PC-9 (cell line): ENCODE data around the gene MYO5A. TPM values are rescaled to one million over a fixed set of nuclear protein-coding genes. Genes with fewer than 3 reads are reported as not detected.
A peak's percentile ranks its signal among the peaks of the same experiment; 100 is the strongest.

Experiments used
- BruUV-seq: library from RNA; stranded (reverse); fragments of 400-500 nt; replicated peaks from 2 replicates; lab custom pipeline; 2021; lab: Mats Ljungman, UMichigan
- CTCF ChIA-PET: fragments of 300-600 bp; sonication (Branson Sonifier 250); formaldehyde crosslinking; loops from one replicate; lab custom pipeline; 2022; ENCODE audit warnings: antibody characterized with exemption; lab: Charles Lee
- POLR2A ChIA-PET: fragments of 300-600 bp; sonication (Branson Sonifier 250); formaldehyde crosslinking; loops from one replicate; lab custom pipeline; 2022; ENCODE audit warnings: antibody characterized with exemption; ENCODE audit not compliant: unreplicated experiment; lab: Charles Lee
- DNase-seq, 2 experiments: peaks; one replicate each; pipeline versions ENCODE4 v3.0.0 to v3.0.0-alpha.2; 2015 to 2022; ENCODE audit warnings: mixed read lengths in 1 of 2
- H2AFZ ChIP-seq: fragments of 200-600 bp; sonication (generic); 2 replicates; pipeline ENCODE4 v1.8.1; 2017; ENCODE audit warnings: antibody characterized with exemption
- H3F3A ChIP-seq: fragments of 200-600 bp; sonication (generic); 2 replicates; pipeline ENCODE4 v1.8.1; 2017; ENCODE audit warnings: antibody characterized with exemption, mild to moderate bottlenecking, low read depth; ENCODE audit not compliant: insufficient read depth
- H3K27ac ChIP-seq: fragments of 200-600 bp; sonication (generic); 2 replicates; pipeline ENCODE4 v1.6.1; 2016; ENCODE audit warnings: mixed run types
- H3K27me3 ChIP-seq: fragments of 200-600 bp; sonication (generic); 2 replicates; pipeline ENCODE4 v1.6.1; 2016; ENCODE audit warnings: low read depth, mixed run types; ENCODE audit not compliant: insufficient read depth
- H3K36me3 ChIP-seq: fragments of 200-600 bp; sonication (generic); 2 replicates; pipeline ENCODE4 v1.6.1; 2016; ENCODE audit warnings: low read depth, mixed run types
- H3K4me1 ChIP-seq: fragments of 200-600 bp; sonication (generic); replicated peaks from 2 replicates; pipeline ENCODE4 v1.6.1; 2016; ENCODE audit warnings: mixed run types; ENCODE audit not compliant: insufficient read depth
- H3K4me2 ChIP-seq: fragments of 200-600 bp; sonication (generic); 2 replicates; pipeline ENCODE4 v1.6.1; 2017; ENCODE audit warnings: mixed run types
- H3K4me3 ChIP-seq: fragments of 200-600 bp; sonication (generic); 2 replicates; pipeline ENCODE4 v1.6.1; 2016; ENCODE audit warnings: mixed run types
- H3K79me2 ChIP-seq: fragments of 200-600 bp; sonication (generic); 2 replicates; pipeline ENCODE4 v1.6.1; 2017; ENCODE audit warnings: low read depth, mixed run types
- H3K9me2 ChIP-seq: fragments of 200-600 bp; sonication (generic); 2 replicates; pipeline ENCODE4 v1.8.1; 2017; ENCODE audit warnings: mild to moderate bottlenecking; ENCODE audit not compliant: insufficient read depth
- H3K9me3 ChIP-seq: fragments of 200-600 bp; sonication (generic); 2 replicates; pipeline ENCODE4 v1.8.1; 2016; ENCODE audit warnings: low read depth; ENCODE audit not compliant: insufficient read depth
- H4K20me1 ChIP-seq: fragments of 200-600 bp; sonication (generic); 2 replicates; pipeline ENCODE4 v1.8.1; 2017; ENCODE audit not compliant: insufficient read depth
- EZH2 ChIP-seq: fragments of 200-600 bp; sonication (generic); IDR thresholded peaks from 2 replicates; pipeline ENCODE4 v1.8.0; 2017; ENCODE audit warnings: antibody characterized with exemption, low read depth
- intact Hi-C: fragments of 100-400 bp; cut with micrococcal nuclease; formaldehyde crosslinking; loops from one replicate; pipeline ENCODE4 v1.10.0; 2022; ENCODE audit not compliant: unreplicated experiment
- total RNA-seq: library from RNA; stranded (reverse); gene quantifications from 2 replicates; pipeline ENCODE4 v1.2.3, GENCODE V29; 2021
- TF ChIP-seq, protein P1 (sequence below): fragments of 200-600 bp; sonication (generic); conservative IDR thresholded peaks from 2 replicates; pipeline ENCODE4 v1.6.1; 2017; ENCODE audit warnings: mixed run types, antibody characterized with exemption, mild to moderate bottlenecking, moderate library complexity

The MYO5A gene
- total RNA-seq, 1 experiment from 2014 or later = 10.7 TPM

DNA sequence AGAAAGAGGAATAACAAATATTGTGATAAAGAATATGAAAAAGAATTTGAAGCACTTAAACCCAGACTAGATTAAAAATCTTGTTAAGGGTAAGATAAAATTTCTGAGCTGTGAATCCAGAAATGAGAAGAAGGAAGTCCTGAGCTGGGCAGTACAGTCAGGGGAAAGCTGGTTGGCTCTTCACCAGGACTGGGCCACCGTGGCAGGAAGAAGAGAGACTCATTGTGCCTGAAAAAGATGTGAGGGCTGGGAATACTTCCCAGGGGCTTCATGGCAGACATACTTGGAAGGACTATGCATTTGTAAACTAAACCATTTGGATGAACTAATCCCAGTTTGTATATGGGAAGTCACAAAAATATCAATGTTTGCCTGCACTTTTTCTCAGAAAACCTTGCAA, 204.6 kb downstream of the MYO5A start:
- Histone ChIP-seq H3K9me2 (no peaks in the 10 kb centered on the region), H2AFZ (no peak overlapping the region), H3K4me1 (no peaks in the 10 kb centered on the region), H4K20me1 (no peaks in the 10 kb centered on the region), H3K79me2 (no peaks in the 10 kb centered on the region), H3K27me3 (no peaks in the 10 kb centered on the region), H3K4me2 (no peak overlapping the region), H3K9me3 (no peaks in the 10 kb centered on the region), H3K36me3 (no peaks in the 10 kb centered on the region), H3F3A (no peaks in the 10 kb centered on the region), H3K4me3 (no peak overlapping the region), H3K27ac (no peak overlapping the region)
- DNase-seq = no peak
- intact Hi-C loops = no loop called here
- CTCF ChIA-PET = interaction anchor here (0.6 kb wide), 1 partner anchor 67 kb away, joined by 8 read pairs; no protein-coding TSS in a partner anchor
- BruUV-seq = no TSS peak
- no peak for TF ChIP-seq EZH2
- TF ChIP-seq, protein P1, sequence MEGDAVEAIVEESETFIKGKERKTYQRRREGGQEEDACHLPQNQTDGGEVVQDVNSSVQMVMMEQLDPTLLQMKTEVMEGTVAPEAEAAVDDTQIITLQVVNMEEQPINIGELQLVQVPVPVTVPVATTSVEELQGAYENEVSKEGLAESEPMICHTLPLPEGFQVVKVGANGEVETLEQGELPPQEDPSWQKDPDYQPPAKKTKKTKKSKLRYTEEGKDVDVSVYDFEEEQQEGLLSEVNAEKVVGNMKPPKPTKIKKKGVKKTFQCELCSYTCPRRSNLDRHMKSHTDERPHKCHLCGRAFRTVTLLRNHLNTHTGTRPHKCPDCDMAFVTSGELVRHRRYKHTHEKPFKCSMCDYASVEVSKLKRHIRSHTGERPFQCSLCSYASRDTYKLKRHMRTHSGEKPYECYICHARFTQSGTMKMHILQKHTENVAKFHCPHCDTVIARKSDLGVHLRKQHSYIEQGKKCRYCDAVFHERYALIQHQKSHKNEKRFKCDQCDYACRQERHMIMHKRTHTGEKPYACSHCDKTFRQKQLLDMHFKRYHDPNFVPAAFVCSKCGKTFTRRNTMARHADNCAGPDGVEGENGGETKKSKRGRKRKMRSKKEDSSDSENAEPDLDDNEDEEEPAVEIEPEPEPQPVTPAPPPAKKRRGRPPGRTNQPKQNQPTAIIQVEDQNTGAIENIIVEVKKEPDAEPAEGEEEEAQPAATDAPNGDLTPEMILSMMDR = no peak
- POLR2A ChIA-PET = interaction anchor here (0.6 kb wide), 2 partner anchors 62 to 67 kb away, joined by 5 to 24 read pairs; no protein-coding TSS in a partner anchor

GRCh38 chr15:52318729-52319500, 209.8 kb downstream of the MYO5A start:
- no peaks in the 10 kb centered on the region for H3K9me2 ChIP-seq
- POLR2A ChIA-PET = interaction anchor here (0.6 kb wide), 1 partner anchor 61 kb away, joined by 6 read pairs; no protein-coding TSS in a partner anchor
- H3K27me3 ChIP-seq = no peaks in the 10 kb centered on the region
- intact Hi-C loops = no loop called here
- H3K9me3 ChIP-seq = no peaks in the 10 kb centered on the region
- no peaks in the 10 kb centered on the region for H3F3A ChIP-seq
- H3K4me1 ChIP-seq = no peaks in the 10 kb centered on the region
- H3K27ac ChIP-seq = no peak overlapping the region
- no peak overlapping the region for H3K4me2 ChIP-seq
- CTCF ChIA-PET = no interaction called here
- peak in 1 of 2 experiments; percentile 23 for DNase-seq
- no TSS peak for BruUV-seq
- H3K36me3 ChIP-seq = no peaks in the 10 kb centered on the region
- H2AFZ ChIP-seq = no peak overlapping the region
- H3K4me3 ChIP-seq = no peak overlapping the region
- H4K20me1 ChIP-seq = no peaks in the 10 kb centered on the region
- no peak for TF ChIP-seq EZH2
- TF ChIP-seq, protein P1 = no peak
- no peaks in the 10 kb centered on the region for H3K79me2 ChIP-seq

DNA sequence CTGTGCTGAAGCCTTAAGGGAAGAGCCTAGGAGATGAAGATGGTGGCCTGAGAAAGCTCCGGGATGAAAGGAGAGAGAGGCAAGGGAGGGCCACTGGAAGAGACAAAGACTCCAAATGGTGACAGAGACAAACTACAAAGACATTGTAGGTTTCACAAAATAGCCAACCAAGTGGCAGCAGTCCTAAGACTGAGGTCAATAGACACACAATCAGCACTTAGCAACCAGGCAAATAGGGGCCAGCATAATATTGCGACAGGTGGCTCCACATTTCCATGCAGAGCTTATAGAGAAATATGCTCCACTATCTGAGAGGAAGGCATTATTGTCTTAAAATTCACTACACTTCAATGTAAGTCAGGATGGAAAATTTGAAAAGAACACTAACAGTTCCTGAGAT, 211.0 kb downstream of the MYO5A start:
- Histone ChIP-seq H3F3A (no peaks in the 10 kb centered on the region), H4K20me1 (no peaks in the 10 kb centered on the region), H2AFZ (no peak overlapping the region), H3K79me2 (no peaks in the 10 kb centered on the region), H3K36me3 (no peaks in the 10 kb centered on the region), H3K4me2 (no peak overlapping the region), H3K9me2 (no peaks in the 10 kb centered on the region), H3K9me3 (no peaks in the 10 kb centered on the region), H3K4me3 (no peak overlapping the region), H3K4me1 (no peaks in the 10 kb centered on the region), H3K27ac (no peak overlapping the region), H3K27me3 (no peaks in the 10 kb centered on the region)
- TF ChIP-seq EZH2 = no peak
- TF ChIP-seq, protein P1 = no peak
- ChIA-PET POLR2A (no interaction called here), CTCF (no interaction called here)
- intact Hi-C loops = no loop called here
- no TSS peak for BruUV-seq
- no peak for DNase-seq
